Measurements from ENCODE around the gene CLINT1. TPM values are rescaled to one million over a fixed set of nuclear protein-coding genes. Genes with fewer than 3 reads are reported as not detected.

CLINT1 gene
- total RNA-seq, 1 donor from 2014 or later: 126 TPM

DNA sequence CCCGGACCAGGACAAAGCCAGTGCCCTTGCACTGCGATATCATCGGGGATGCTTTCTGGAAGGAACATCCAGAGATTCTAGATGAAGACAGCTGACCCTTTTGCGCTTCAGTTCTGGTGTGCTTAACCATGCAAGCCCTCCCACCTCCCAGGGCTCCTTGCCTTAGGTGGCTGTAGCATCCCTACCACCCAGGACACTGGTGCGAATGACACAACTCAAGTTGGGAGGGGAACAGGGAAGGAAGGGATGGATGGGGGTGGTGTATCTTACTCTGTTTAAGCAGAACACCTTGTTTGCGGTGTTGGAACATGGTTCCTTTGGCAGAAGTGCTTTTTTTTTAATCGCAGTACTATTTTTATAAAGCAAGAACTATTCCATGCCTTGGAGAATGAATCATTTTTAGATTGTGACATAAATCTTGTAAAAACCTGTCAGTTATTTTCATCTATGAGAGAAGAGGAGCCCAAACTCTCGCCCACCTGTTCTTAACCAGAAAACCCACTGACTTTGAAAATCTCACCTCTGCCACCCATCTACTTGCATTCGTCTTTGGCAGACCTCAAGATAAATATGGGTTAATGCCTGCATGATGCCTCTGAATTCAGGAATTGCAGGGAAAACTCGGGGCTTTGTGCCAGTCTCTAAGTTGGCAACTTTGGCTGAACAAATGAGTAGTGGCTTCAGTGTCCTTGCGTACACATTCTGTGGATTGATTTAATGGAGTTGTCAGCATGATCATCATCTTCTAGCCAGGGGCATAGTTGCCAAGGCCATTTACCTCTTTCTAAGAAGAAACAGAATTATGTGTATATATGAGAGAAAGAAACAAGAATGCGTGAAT, 119.3 kb downstream of the CLINT1 start:
- Histone ChIP-seq H3K4me1 (peaks cover 12% of the 10 kb centered on the region), H3K36me3 (peaks cover 7 to 21% of the 10 kb centered on the region in 2 donors), H3K9me3 (no peaks in the 10 kb centered on the region), H3K27me3 (no peaks in the 10 kb centered on the region), H3K27ac (no peak overlapping the region), H3K4me3 (no peak overlapping the region)
- TF ChIP-seq POLR2A (IDR thresholded peaks at IDR 0.05) (no peak), POLR2AphosphoS5 (IDR thresholded peaks at IDR 0.05; ENCODE audit: insufficient read depth in 1 of 2, low read depth in 1 of 2) (no peak)
- TF ChIP-seq, protein P1, sequence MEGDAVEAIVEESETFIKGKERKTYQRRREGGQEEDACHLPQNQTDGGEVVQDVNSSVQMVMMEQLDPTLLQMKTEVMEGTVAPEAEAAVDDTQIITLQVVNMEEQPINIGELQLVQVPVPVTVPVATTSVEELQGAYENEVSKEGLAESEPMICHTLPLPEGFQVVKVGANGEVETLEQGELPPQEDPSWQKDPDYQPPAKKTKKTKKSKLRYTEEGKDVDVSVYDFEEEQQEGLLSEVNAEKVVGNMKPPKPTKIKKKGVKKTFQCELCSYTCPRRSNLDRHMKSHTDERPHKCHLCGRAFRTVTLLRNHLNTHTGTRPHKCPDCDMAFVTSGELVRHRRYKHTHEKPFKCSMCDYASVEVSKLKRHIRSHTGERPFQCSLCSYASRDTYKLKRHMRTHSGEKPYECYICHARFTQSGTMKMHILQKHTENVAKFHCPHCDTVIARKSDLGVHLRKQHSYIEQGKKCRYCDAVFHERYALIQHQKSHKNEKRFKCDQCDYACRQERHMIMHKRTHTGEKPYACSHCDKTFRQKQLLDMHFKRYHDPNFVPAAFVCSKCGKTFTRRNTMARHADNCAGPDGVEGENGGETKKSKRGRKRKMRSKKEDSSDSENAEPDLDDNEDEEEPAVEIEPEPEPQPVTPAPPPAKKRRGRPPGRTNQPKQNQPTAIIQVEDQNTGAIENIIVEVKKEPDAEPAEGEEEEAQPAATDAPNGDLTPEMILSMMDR (IDR thresholded peaks at IDR 0.05): no peak
- DNase-seq (ENCODE audit: extremely low spot score in 2 of 2): no peak
- intact Hi-C loops (cut with DNase I): no loop called here

DNA sequence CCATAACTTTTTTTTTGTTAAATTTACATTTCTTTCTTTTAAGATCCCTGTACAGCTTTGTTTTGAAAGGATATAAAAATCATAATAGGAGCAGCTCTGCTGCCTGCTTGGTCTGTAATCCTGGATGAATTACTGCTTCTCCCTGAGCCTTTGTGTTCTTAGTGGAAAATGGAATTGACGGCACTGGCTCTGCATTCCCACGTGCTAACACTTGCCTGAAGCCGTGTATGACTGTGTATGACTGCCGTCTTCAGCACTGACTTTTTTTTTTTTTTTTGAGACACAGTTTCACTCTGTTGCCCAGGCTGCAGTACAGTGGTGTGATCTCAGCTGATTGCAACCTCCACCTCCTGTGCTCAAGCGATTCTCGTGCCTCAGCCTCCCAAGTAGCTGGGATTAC, 123.0 kb downstream of the CLINT1 start:
- no peak for DNase-seq (ENCODE audit: extremely low spot score in 2 of 2)
- H3K36me3 ChIP-seq: peaks cover 7 to 21% of the 10 kb centered on the region in 2 donors
- no peak for TF ChIP-seq POLR2A (IDR thresholded peaks at IDR 0.05)
- TF ChIP-seq, protein P1 (IDR thresholded peaks at IDR 0.05): no peak
- no peak for TF ChIP-seq POLR2AphosphoS5 (IDR thresholded peaks at IDR 0.05; ENCODE audit: insufficient read depth in 1 of 2, low read depth in 1 of 2)
- H3K27me3 ChIP-seq: no peaks in the 10 kb centered on the region
- peaks cover 7% of the 10 kb centered on the region for H3K4me1 ChIP-seq
- H3K27ac ChIP-seq: no peak overlapping the region
- intact Hi-C loops (cut with DNase I): no loop called here
- no peaks in the 10 kb centered on the region for H3K9me3 ChIP-seq
- no peak overlapping the region for H3K4me3 ChIP-seq

Small RNA genes lying within 50 kb of the gene (small RNA-seq; reads per million reads assigned to genes)
- gene AC026407.1: not detected
- gene RNU6-260P: not detected

Other genes starting within 250 kb of the CLINT1 start
- gene SOX30, start 206.7 kb downstream of the CLINT1 start, total RNA-seq: not detected
- gene C5orf52, start 187.6 kb downstream of the CLINT1 start, total RNA-seq: not detected
- 10.3 TPM for gene THG1L, start 127.7 kb downstream of the CLINT1 start, total RNA-seq
- gene LSM11, start 115.4 kb downstream of the CLINT1 start, total RNA-seq: 3.9 TPM